ENCODE measurements around the gene MLLT6. TPM values are rescaled to one million over a fixed set of nuclear protein-coding genes. Genes with fewer than 3 reads are reported as not detected.

MLLT6 gene
- total and polyA plus RNA-seq, 2 of the 13 experiments (the other 11 are each of a cell fraction or from before 2014, with no cell fraction given), result 50.7 to 69.5 TPM

- TF ChIP-seq SMAD3 (CRISPR knock-in tag; IDR thresholded peaks at IDR 0.05) (no peak), ZNF878 (CRISPR knock-in tag; IDR thresholded peaks at IDR 0.05) (no peak), ZNF552 (CRISPR knock-in tag; IDR thresholded peaks at IDR 0.05; ENCODE audit: borderline replicate concordance) (no peak), AGO1 (IDR thresholded peaks at IDR 0.05; ENCODE audit: low read depth, low read length, poor library complexity, severe bottlenecking) (no peak), THAP7 (CRISPR knock-in tag; IDR thresholded peaks at IDR 0.05) (no peak), NR1H2 (CRISPR knock-in tag; IDR thresholded peaks at IDR 0.05; ENCODE audit: borderline replicate concordance, low read depth) (0 out of 2 replicates have a peak, but pooled peaks have one; percentile 14), ARNT (IDR thresholded peaks at IDR 0.05) (no peak), NFE2 (CRISPR knock-in tag; IDR thresholded peaks at IDR 0.05) (no peak), ZNF614 (CRISPR knock-in tag; IDR thresholded peaks at IDR 0.05; ENCODE audit: borderline replicate concordance) (no peak), KMT2B (CRISPR knock-in tag; IDR thresholded peaks at IDR 0.05) (peak; percentile 32; the same call in 1 of the 2 replicates), ERF (CRISPR knock-in tag; IDR thresholded peaks at IDR 0.05) (no peak; the same call in 1 of the 2 replicates), ZNF143 (CRISPR knock-in tag; IDR thresholded peaks at IDR 0.05) (no peak), GABPA (IDR thresholded peaks at IDR 0.05; ENCODE audit: low read depth, low read length) (peak; percentile 13; the same call in 1 of the 2 replicates), GABPA (CRISPR knock-in tag; IDR thresholded peaks at IDR 0.05; ENCODE audit: low read depth) (peak; percentile 5; the same call in 1 of the 2 replicates), IRF1 (CRISPR knock-in tag; IDR thresholded peaks at IDR 0.05; ENCODE audit: low read depth) (no peak), ATF1 (CRISPR knock-in tag; IDR thresholded peaks at IDR 0.05) (no peak), HHEX (CRISPR knock-in tag; IDR thresholded peaks at IDR 0.05) (peak; percentile 58; the same call in 1 of the 2 replicates), ZC3H13 (CRISPR knock-in tag; IDR thresholded peaks at IDR 0.05) (0 out of 2 replicates have a peak, but pooled peaks have one; percentile 21), CBX1 (IDR thresholded peaks at IDR 0.05; ENCODE audit: low read depth) (no peak), JARID2 (CRISPR knock-in tag; IDR thresholded peaks at IDR 0.05; ENCODE audit: insufficient replicate concordance) (no peak), RBM39 (IDR thresholded peaks at IDR 0.05; ENCODE audit: low read depth, low read length, poor library complexity, severe bottlenecking) (no peak), SNAI1 (CRISPR knock-in tag; IDR thresholded peaks at IDR 0.05; ENCODE audit: borderline replicate concordance) (no peak), CENPBD1 (CRISPR knock-in tag; IDR thresholded peaks at IDR 0.05; ENCODE audit: borderline replicate concordance, low read depth) (no peak), SRSF4 (IDR thresholded peaks at IDR 0.05; ENCODE audit: low read depth, low read length, poor library complexity, severe bottlenecking) (no peak)
- TF ChIP-seq, protein P1, sequence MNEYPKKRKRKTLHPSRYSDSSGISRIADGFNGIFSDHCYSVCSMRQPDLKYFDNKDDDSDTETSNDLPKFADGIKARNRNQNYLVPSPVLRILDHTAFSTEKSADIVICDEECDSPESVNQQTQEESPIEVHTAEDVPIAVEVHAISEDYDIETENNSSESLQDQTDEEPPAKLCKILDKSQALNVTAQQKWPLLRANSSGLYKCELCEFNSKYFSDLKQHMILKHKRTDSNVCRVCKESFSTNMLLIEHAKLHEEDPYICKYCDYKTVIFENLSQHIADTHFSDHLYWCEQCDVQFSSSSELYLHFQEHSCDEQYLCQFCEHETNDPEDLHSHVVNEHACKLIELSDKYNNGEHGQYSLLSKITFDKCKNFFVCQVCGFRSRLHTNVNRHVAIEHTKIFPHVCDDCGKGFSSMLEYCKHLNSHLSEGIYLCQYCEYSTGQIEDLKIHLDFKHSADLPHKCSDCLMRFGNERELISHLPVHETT (CRISPR knock-in tag; conservative IDR thresholded peaks at IDR 0.05), result peak; percentile 70
- TF ChIP-seq, protein P2, sequence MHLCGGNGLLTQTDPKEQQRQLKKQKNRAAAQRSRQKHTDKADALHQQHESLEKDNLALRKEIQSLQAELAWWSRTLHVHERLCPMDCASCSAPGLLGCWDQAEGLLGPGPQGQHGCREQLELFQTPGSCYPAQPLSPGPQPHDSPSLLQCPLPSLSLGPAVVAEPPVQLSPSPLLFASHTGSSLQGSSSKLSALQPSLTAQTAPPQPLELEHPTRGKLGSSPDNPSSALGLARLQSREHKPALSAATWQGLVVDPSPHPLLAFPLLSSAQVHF (CRISPR knock-in tag; IDR thresholded peaks at IDR 0.05), result no peak
- TF ChIP-seq, protein P3, sequence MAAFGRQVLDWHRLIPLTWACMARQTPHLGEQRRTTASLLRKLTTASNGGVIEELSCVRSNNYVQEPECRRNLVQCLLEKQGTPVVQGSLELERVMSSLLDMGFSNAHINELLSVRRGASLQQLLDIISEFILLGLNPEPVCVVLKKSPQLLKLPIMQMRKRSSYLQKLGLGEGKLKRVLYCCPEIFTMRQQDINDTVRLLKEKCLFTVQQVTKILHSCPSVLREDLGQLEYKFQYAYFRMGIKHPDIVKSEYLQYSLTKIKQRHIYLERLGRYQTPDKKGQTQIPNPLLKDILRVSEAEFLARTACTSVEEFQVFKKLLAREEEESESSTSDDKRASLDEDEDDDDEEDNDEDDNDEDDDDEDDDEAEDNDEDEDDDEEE (CRISPR knock-in tag; IDR thresholded peaks at IDR 0.05), result no peak
Measured at GRCh38 chr17:38747463-38748148, 42.5 kb downstream of the MLLT6 start (continued).

All from HepG2 (cell line).